Astrocyte (in vitro differentiated cells and primary cell): ENCODE data around the gene SUN2.

Source experiments
- EZH2 ChIP-seq: IDR thresholded peaks from 2 replicates; pipeline ENCODE4 v1.6.1; 2012; ENCODE audit warnings: mild to moderate bottlenecking, low read length, inconsistent platforms; ENCODE audit not compliant: insufficient read depth
- TF ChIP-seq, protein P1 (sequence below): IDR thresholded peaks from 2 replicates; pipeline ENCODE4 v1.5.1; 2011; ENCODE audit warnings: low read depth, mild to moderate bottlenecking, inconsistent platforms, low read length, moderate library complexity; ENCODE audit not compliant: insufficient read depth

DNA sequence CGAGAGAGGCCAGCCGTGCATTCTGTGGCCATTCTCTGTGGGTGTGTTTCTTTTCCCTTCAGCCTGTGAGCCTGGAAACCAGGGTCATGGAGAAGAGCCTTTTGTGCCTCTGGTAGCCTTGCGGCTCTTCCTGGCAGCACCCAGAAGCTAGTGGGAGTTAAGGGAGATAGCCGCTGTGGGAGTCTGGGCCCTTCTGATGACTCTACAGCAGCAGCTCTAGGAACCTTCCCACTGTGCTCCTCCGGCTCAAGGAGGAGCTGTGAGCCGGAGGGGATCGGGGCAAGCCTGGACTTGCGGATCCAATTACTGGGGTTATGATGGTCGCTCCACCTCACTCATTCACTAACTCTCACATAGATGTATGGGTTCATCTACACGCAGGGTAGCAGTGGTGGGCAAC lies 39.5 kb downstream of the SUN2 start:
- no peak for TF ChIP-seq EZH2
- TF ChIP-seq, protein P1, sequence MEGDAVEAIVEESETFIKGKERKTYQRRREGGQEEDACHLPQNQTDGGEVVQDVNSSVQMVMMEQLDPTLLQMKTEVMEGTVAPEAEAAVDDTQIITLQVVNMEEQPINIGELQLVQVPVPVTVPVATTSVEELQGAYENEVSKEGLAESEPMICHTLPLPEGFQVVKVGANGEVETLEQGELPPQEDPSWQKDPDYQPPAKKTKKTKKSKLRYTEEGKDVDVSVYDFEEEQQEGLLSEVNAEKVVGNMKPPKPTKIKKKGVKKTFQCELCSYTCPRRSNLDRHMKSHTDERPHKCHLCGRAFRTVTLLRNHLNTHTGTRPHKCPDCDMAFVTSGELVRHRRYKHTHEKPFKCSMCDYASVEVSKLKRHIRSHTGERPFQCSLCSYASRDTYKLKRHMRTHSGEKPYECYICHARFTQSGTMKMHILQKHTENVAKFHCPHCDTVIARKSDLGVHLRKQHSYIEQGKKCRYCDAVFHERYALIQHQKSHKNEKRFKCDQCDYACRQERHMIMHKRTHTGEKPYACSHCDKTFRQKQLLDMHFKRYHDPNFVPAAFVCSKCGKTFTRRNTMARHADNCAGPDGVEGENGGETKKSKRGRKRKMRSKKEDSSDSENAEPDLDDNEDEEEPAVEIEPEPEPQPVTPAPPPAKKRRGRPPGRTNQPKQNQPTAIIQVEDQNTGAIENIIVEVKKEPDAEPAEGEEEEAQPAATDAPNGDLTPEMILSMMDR = no peak
